ENCODE data around the gene PDIK1L.

Gene PDIK1L

GRCh38 chr1:26111530-26112406, at the start of gene PDIK1L:
TSS of gene PDIK1L (plus strand) at chr1:26111824. CDS start at chr1:26114309, 2,485 bp downstream.
- peak; percentile 82 for DNase-seq

DNA sequence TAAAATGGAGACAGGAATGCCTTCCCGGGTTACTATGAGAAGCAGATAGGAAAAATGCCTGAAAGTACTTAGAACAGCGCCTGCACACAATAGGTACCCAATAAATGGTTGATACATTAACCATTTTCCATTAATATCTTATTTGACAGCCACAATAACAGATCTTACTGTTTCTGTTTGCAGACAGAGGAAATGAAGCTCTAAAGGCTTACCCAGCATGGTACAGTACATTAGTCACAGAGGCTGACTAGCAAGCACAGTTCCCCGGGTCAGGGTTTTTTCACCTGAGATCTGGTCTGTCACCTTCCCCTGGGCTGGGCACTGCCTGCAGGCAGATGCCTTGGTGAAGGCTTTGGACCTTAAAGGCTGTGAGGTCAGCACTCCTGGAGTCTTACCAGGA, 47.1 kb upstream of the PDIK1L start:
- DNase-seq: no peak

DNA sequence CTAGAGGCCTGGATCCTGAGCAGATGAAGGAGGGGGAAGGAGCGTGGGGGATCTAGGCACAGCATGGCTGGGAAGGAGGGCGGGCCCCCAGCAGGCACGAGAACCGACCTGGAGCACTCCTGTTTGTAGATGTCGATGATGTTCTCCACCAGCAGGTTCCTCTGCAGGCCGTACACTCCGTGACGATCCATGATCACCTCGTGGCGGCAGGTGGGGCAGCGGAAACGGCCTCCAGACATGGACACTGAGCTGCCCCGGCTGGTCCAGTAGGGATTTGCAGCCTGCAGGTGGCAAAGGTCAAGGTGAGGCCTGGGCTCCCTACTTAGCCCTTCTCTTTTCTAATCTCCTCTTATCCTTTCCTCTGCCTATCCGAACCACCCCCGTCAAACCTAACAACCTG, 45.5 kb upstream of the PDIK1L start:
- DNase-seq: no peak

DNA sequence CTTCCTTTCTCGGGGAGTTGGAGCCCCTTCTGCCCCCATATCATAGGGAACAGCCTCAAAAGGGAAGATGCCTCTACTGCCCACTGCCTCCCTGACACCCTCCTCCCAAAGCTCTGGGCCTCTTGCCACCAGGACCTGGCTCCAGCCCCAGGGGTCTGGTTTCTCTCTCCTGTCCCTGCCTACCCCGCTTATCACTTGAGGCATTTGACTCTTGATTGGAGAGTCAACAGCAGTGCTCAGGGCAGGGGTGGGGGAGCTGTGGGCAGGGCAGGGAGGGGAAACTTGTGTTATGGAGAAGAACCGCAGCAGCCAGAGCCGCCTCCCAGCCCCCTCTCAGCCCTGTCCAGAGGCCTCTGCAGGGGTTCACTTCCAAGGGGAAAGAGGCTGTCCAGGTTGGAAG, 44.8 kb upstream of the PDIK1L start:
- no peak for DNase-seq

DNA sequence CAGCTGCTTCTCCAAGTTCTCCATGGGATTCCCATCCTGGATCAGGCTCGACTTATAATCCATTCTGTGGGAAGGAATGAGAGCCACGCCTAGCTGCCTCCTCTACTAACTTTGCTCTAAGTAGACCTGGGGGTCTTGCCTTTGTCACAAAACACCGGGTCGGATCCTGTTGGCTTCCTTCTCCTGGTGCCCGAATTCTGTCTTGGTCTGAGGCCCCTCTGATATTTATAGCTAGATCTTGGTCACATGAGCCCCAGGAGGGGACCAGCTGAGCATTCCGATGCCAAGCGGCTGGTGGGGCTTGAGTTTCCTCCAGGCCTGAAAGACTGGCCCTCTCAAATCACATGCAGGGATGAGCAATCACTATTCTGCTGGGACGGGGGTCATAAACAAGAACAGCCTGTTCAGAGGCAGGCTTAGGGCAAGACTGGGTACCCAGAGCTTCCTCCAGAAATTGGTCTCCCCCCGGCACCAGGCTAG, 44.2 kb upstream of the PDIK1L start, which contains the start of gene TRIM63:
TRIM63 (minus strand) TSS at position 199 of the 480 bp plus-strand sequence; CDS start at position 63, 136 bp downstream.
- DNase-seq: no peak

DNA sequence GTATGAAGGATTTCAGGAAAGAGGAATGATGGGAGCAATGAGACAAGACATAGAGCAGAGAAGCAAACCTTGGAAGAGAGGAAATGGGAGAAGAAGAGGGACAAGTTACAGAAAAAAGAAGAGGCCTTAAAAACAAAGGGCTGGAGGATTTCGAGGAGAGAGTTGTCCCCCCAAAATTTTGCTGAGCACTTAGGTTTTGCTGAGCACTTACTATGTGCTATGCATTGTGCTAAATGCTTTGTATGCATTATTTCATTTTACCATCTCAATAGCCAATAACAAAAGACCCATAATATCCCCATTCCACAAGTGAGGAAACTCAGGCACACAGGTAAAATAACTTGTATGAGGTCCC, 41.7 kb upstream of the PDIK1L start:
- no peak for DNase-seq

DNA sequence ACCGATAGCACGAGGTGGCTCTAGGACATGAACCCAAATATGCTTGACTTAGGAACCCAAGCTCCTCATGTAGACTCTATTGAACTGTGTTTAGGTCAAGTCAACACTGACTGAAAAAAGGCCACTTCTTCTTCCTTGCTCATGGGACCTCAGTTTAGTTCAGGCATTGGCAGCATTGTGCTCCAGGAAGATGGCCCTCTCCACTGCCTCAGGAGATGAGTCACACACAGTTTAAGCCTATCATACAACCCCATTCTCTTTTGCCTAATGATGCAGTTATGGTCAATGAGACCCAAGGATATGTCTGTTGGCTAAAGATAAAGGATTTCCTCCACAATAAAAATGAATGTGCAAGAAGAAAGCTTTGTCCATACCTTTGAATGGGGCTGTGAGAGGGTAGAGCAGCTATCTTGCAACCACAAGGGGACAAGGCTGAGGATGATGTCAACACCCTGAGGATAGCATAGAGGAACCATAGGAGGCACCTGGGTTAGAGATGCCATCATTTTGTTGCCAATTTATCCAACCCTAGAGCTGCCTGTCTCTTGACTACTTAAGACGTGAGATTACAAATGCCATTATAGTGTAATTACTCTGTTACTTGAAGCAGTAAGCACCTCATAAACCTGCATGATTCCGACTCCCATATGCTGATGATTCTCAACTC, 41.2 kb upstream of the PDIK1L start:
- no peak for DNase-seq

- DNase-seq: no peak
These were observed 40.7 kb upstream of the PDIK1L start for GRCh38 chr1:26070963-26071342.

GRCh38 chr1:26072305-26072704, 39.3 kb upstream of the PDIK1L start:
- DNase-seq: no peak

GRCh38 chr1:26075421-26076144, 36.0 kb upstream of the PDIK1L start:
- no peak for DNase-seq

DNA sequence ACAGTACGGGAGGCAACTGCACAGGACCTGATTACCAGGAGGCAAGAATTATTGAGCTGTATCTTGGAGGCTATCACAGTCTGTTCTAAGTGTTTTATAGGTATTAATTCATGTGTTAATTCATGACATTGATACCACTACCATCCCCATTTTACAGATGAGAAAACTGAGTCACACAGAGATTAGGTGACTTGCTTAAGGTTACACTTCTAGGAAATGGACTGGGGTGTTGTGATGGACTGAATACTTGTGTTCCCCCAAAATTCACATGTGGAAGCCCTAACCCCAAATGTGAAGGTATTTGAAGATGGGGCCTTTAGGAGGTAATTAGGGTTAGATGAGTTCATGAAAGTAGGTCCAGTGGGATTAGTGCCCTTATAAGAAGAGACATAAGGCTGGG, 34.1 kb upstream of the PDIK1L start:
- no peak for DNase-seq

DNA sequence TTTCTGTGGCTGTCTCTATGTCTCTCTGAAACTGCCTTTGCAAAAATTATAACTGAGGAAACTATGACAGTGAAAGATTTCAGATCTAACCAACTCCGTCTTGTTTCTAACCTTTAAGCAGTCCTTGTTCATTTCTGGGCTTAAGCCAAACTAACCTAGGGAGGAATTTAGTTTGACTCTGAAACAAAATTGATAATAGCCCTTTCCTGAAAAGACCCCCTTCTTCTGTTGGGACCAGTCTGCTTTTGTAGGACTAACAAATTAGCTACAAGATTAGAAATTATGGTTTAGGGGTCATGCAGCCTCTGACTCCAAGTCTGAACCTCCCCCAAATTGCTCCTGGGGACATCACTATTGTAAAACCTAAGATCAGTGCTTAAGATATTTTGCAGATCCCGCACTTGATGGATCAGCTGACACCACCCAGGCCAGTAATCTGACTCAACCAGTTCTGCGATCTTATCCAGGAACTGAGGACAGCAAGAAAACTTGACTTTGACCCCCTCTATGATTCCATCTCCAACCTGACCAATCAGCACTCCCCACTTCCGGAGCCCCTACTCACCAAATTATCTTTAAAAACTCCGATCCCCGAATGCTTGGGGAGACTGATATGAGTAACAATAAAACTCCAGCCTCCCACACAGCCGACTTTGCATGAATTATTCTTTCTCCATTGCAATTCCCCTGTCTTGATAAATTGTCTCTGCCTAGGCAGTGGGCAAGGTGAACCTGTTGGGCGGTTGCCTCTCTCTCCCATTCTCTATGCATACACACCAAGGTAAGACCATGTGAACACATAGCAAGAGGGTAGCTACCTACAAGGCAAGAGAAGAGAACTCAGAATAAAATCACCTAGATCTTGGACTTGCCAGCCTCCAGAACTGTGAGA, 33.1 kb upstream of the PDIK1L start:
- DNase-seq: no peak

DNA sequence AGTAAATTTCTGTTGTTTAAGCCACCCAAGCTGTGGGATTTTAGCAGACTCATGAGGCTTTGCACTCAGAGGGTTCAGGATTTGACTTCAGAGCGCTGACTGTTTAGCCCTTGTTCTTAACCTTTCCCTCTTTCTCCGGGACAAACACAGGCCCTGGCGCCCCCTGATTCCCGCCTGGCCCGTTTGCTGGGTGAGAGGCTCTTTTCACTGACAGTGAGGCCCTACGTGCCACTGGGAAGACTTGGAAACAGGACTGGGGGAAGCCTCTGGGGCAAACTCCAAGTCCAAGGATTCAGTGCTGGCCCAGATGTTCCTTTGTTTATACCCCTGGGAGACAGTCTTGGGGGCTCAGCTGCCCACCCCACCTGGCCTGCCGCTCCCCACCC, 32.5 kb upstream of the PDIK1L start:
- no peak for DNase-seq

- no peak for DNase-seq
These were observed 31.4 kb upstream of the PDIK1L start for GRCh38 chr1:26079960-26080814.

- DNase-seq: no peak
These were observed 30.2 kb upstream of the PDIK1L start for GRCh38 chr1:26081267-26082019.

DNA sequence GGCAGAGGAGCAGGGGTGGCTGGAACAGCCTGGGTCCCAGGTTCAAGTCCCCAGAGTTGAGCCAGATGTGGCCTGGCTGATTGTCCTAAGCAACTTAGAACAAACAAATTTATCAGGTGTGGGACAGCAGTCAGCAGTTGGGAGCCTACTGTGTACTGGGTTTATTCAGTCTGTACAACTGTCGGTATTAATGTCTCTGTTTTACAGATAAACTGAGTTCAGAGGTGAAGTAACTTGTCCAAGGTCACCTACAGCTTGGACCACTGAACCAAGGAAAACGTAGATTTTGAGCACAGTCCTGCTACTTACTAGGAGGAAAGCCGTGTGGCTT, 29.6 kb upstream of the PDIK1L start:
- no peak for DNase-seq

DNA sequence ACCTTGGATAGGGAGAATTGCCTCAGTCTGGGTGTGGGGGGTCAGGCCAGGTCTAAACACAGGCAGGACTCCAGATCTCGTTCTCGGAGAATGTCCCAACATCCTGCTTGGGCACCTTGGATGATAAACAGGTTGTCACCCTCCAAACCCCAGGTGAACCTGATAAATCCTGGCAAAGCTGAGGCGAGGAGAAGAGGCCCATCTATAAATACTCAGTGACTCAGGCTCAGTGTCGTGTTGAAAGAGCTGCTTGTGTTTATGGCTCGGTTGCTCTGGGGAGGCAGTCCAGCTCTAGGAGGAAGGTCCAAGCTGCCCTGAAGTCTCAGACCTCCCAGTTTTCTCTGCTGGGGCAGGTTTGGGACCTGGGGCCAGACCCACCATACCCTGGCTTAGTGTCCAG, 28.4 kb upstream of the PDIK1L start:
- no peak for DNase-seq

- no peak for DNase-seq
These were observed 27.5 kb upstream of the PDIK1L start for GRCh38 chr1:26084091-26084561.

- DNase-seq: no peak
These were observed 26.8 kb upstream of the PDIK1L start for GRCh38 chr1:26084844-26085243.

- no peak for DNase-seq
These were observed 22.5 kb upstream of the PDIK1L start for GRCh38 chr1:26089125-26089524.

GRCh38 chr1:26090893-26091292, 20.7 kb upstream of the PDIK1L start:
- no peak for DNase-seq
